H1 (cell line): ENCODE measurements around the gene NAPA. TPM values are rescaled to one million over a fixed set of nuclear protein-coding genes. Genes with fewer than 3 reads are reported as not detected.

Experiments used
- polyA plus RNA-seq, 7 experiments: library from polyadenylated mRNA; depleted of rRNA in 3 of 7; stranded (reverse) in 5 of 7; unstranded in 2 of 7; fragments of >200 nt in 5 of 7; fragments of 200-250 nt in 2 of 7; gene quantifications; 1 replicate in 5 of 7; 2 replicates in 1 of 7; 4 replicates in 1 of 7; pipeline versions ENCODE4 v1.2.1 to v1.2.3, GENCODE V29; 2011 to 2013; ENCODE audit warnings: missing spikeins in 2 of 7, mixed read lengths in 2 of 7
- total RNA-seq: library from RNA; stranded (reverse); fragmentation: NEBNext Ultra II Directional; extraction: Animal tissue kit (Norgen Biotek cat#: 25700); gene quantifications from 2 replicates; pipeline ENCODE4 v1.2.1, GENCODE V29; 2021

Gene NAPA
- total and polyA plus RNA-seq, 2 of the 8 experiments (the other 6 are each of a cell fraction or from before 2014, with no cell fraction given) = 58.5 to 78.2 TPM

Other genes with a start within 250 kb of the NAPA start
- gene INAFM1, start 240.2 kb downstream of the NAPA start, total RNA-seq = 3.4 and 4.4 TPM in 2 replicates
- 2.6 and 3.9 TPM in 2 replicates for gene INAFM1, start 240.2 kb downstream of the NAPA start, polyA plus RNA-seq (2011; rRNA removed)
- 0.21 TPM in 1 of 2 replicates, not detected in the other for gene C5AR1, start 205.2 kb downstream of the NAPA start, total RNA-seq
- 0.20 and 0.33 TPM in 2 replicates for gene C5AR1, start 205.2 kb downstream of the NAPA start, polyA plus RNA-seq (2011; rRNA removed)
- 0.15 TPM in 1 of 2 replicates, not detected in the other for gene C5AR2, start 182.9 kb downstream of the NAPA start, total RNA-seq
- gene C5AR2, start 182.9 kb downstream of the NAPA start, polyA plus RNA-seq (2011; rRNA removed) = 0.06 and 0.08 TPM in 2 replicates
- gene DHX34, start 165.7 kb downstream of the NAPA start, total RNA-seq = 24.1 and 24.3 TPM in 2 replicates
- gene DHX34, start 165.7 kb downstream of the NAPA start, polyA plus RNA-seq (2011; rRNA removed) = 17.5 and 27.2 TPM in 2 replicates
- 27.4 and 28.2 TPM in 2 replicates for gene MEIS3, start 95.5 kb downstream of the NAPA start, total RNA-seq
- 24.5 and 34.0 TPM in 2 replicates for gene MEIS3, start 95.5 kb downstream of the NAPA start, polyA plus RNA-seq (2011; rRNA removed)
- 7.3 and 8.3 TPM in 2 replicates for gene SLC8A2, start 43.2 kb downstream of the NAPA start, total RNA-seq
- 12.4 and 15.7 TPM in 2 replicates for gene SLC8A2, start 43.2 kb downstream of the NAPA start, polyA plus RNA-seq (2011; rRNA removed)
- gene KPTN, start 30.8 kb downstream of the NAPA start, total RNA-seq = 23.6 and 28.0 TPM in 2 replicates
- gene KPTN, start 30.8 kb downstream of the NAPA start, polyA plus RNA-seq (2011; rRNA removed) = 31.3 and 45.2 TPM in 2 replicates
- gene ZNF541, start 58.1 kb upstream of the NAPA start, total RNA-seq = 0.50 TPM in 1 of 2 replicates, not detected in the other
- gene ZNF541, start 58.1 kb upstream of the NAPA start, polyA plus RNA-seq (2011; rRNA removed) = 0.05 and 0.11 TPM in 2 replicates
- 29.2 and 30.0 TPM in 2 replicates for gene BICRA, start 94.1 kb upstream of the NAPA start, total RNA-seq
- 1.5 and 3.8 TPM in 2 replicates for gene BICRA, start 94.1 kb upstream of the NAPA start, polyA plus RNA-seq (2011; rRNA removed)
- gene EHD2, start 198.4 kb upstream of the NAPA start, total RNA-seq = 13.0 and 14.3 TPM in 2 replicates
- 4.5 and 12.4 TPM in 2 replicates for gene EHD2, start 198.4 kb upstream of the NAPA start, polyA plus RNA-seq (2011; rRNA removed)
- 245 and 262 TPM in 2 replicates for gene NOP53, start 230.5 kb upstream of the NAPA start, total RNA-seq
- 107 and 220 TPM in 2 replicates for gene NOP53, start 230.5 kb upstream of the NAPA start, polyA plus RNA-seq (2011; rRNA removed)